Trophoblast cell (in vitro differentiated cells and primary cell): Measurements from ENCODE around the gene TSSC4.

Experiments
- DNase-seq, 2 donors: peaks; one replicate each; pipeline ENCODE4 v3.0.0-alpha.2; 2016
- H2AFZ ChIP-seq: 2 replicates; pipeline ENCODE4 v1.6.1; 2013; ENCODE audit warnings: low read length, moderate library complexity, mild to moderate bottlenecking; ENCODE audit not compliant: insufficient read depth, poor library complexity
- H2AK5ac ChIP-seq: 2 replicates; pipeline ENCODE4 v1.6.1; 2013; ENCODE audit warnings: mild to moderate bottlenecking, low read length
- H2BK120ac ChIP-seq: 2 replicates; pipeline ENCODE4 v1.6.1; 2013; ENCODE audit warnings: low read length, mild to moderate bottlenecking, moderate library complexity; ENCODE audit not compliant: insufficient read depth, poor library complexity
- H2BK12ac ChIP-seq: 2 replicates; pipeline ENCODE4 v1.6.1; 2013; ENCODE audit warnings: mild to moderate bottlenecking, low read length, moderate library complexity
- H2BK5ac ChIP-seq: 2 replicates; pipeline ENCODE4 v1.6.1; 2013; ENCODE audit warnings: low read length, low read depth, moderate library complexity, mild to moderate bottlenecking; ENCODE audit not compliant: poor library complexity
- H3K14ac ChIP-seq: 2 replicates; pipeline ENCODE4 v1.6.1; 2013; ENCODE audit warnings: mild to moderate bottlenecking, low read length
- H3K18ac ChIP-seq: 2 replicates; pipeline ENCODE4 v1.6.1; 2013; ENCODE audit warnings: mild to moderate bottlenecking, low read length
- H3K23ac ChIP-seq: 2 replicates; pipeline ENCODE4 v1.6.1; 2013; ENCODE audit warnings: low read length
- H3K27ac ChIP-seq: 2 replicates; pipeline ENCODE4 v1.5.1; 2013; ENCODE audit warnings: low read depth, mild to moderate bottlenecking, inconsistent platforms, low read length, moderate library complexity
- H3K27me3 ChIP-seq: 2 replicates; pipeline ENCODE4 v1.6.1; 2013; ENCODE audit warnings: inconsistent platforms, mild to moderate bottlenecking, low read length, moderate library complexity; ENCODE audit not compliant: insufficient read depth
- H3K36me3 ChIP-seq, 2 experiments: 1 replicate in 1 of 2; 2 replicates in 1 of 2; pipeline ENCODE4 v1.6.1; 2013; ENCODE audit warnings: low read length in 2 of 2, mild to moderate bottlenecking in 2 of 2, moderate library complexity in 1 of 2; ENCODE audit not compliant: insufficient read depth in 2 of 2, control insufficient read depth in 1 of 2
- H3K4ac ChIP-seq: 2 replicates; pipeline ENCODE4 v1.6.1; 2013; ENCODE audit warnings: low read depth, mild to moderate bottlenecking, low read length, moderate library complexity
- H3K4me1 ChIP-seq, 2 experiments: 1 replicate in 1 of 2; 2 replicates in 1 of 2; pipeline ENCODE4 v1.6.1; 2013; ENCODE audit warnings: low read length in 2 of 2, mild to moderate bottlenecking in 2 of 2, moderate library complexity in 1 of 2; ENCODE audit not compliant: insufficient read depth in 2 of 2, control insufficient read depth in 1 of 2
- H3K4me2 ChIP-seq: 2 replicates; pipeline ENCODE4 v1.6.1; 2013; ENCODE audit warnings: inconsistent platforms, mild to moderate bottlenecking, low read length, moderate library complexity
- H3K4me3 ChIP-seq: 2 replicates; pipeline ENCODE4 v1.5.1; 2013; ENCODE audit warnings: mild to moderate bottlenecking, low read depth, low read length, inconsistent platforms
- H3K79me1 ChIP-seq: one replicate; pipeline ENCODE4 v1.6.1; 2013; ENCODE audit warnings: low read length
- H3K79me2 ChIP-seq: 2 replicates; pipeline ENCODE4 v1.6.1; 2013; ENCODE audit warnings: low read length, mild to moderate bottlenecking; ENCODE audit not compliant: control insufficient read depth, insufficient read depth, poor library complexity
- H3K9ac ChIP-seq: 2 replicates; pipeline ENCODE4 v1.6.1; 2013; ENCODE audit warnings: mild to moderate bottlenecking, low read length
- H3K9me3 ChIP-seq: 2 replicates; pipeline ENCODE4 v1.6.1; 2013; ENCODE audit warnings: low read depth, mild to moderate bottlenecking, control low read depth, inconsistent platforms, low read length; ENCODE audit not compliant: insufficient read depth
- H4K12ac ChIP-seq: 2 replicates; pipeline ENCODE4 v1.6.1; 2013; ENCODE audit warnings: low read depth, mild to moderate bottlenecking, low read length, moderate library complexity
- H4K8ac ChIP-seq: 2 replicates; pipeline ENCODE4 v1.6.1; 2013; ENCODE audit warnings: low read depth, mild to moderate bottlenecking, low read length, moderate library complexity
- H4K91ac ChIP-seq: one replicate; pipeline ENCODE4 v1.6.1; 2013; ENCODE audit warnings: low read depth, mild to moderate bottlenecking, low read length, moderate library complexity
- WGBS: extraction: QIAGEN DNeasy Blood & Tissue Kit; methylation state at CpG from one replicate; pipeline ENCODE4 v1.1.7; 2013; ENCODE audit warnings: missing lambda C conversion rate; ENCODE audit not compliant: insufficient read length, insufficient coverage; ENCODE audit errors: extremely low coverage; 5-methylcytosine and 5-hydroxymethylcytosine counted together

Gene TSSC4

DNA sequence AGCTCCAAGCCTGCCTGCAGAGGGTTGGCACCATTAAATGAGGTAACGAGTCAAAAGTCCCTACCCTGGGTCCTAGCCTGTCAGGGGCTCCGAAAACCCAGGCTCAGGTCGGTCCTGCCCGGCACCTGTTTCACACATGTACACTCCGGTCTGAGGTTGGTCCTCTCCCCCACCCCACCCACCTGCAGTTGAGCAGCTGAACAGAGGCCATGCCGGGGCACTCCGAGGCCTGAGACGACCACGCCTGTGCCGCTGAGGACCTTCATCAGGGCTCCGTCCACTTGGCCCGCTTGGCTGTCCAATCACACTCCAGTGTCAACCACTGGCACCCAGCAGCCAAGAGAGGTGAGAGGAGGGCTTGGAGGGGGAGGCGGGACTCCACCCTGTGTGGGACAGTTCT lies 1.6 kb downstream of the TSSC4 start:
- Histone ChIP-seq H4K8ac (no peak overlapping the region), H3K18ac (no peak overlapping the region), H3K4me3 (no peak overlapping the region), H2AFZ (no peak overlapping the region), H3K27ac (no peak overlapping the region), H3K79me1 (peaks cover 11% of the 10 kb centered on the region), H3K4me1 (peaks cover 12 to 16% of the 10 kb centered on the region in 2 experiments), H3K4ac (no peak overlapping the region), H3K36me3 (peaks cover 26 to 30% of the 10 kb centered on the region in 2 experiments), H2AK5ac (no peak overlapping the region), H3K9ac (no peak overlapping the region), H2BK120ac (no peak overlapping the region), H2BK12ac (no peak overlapping the region), H2BK5ac (no peak overlapping the region), H4K91ac (no peak overlapping the region), H3K14ac (no peak overlapping the region), H3K79me2 (peaks cover 10% of the 10 kb centered on the region), H3K4me2 (peak overlapping the region; percentile 94), H3K27me3 (no peaks in the 10 kb centered on the region), H4K12ac (no peak overlapping the region), H3K23ac (no peak overlapping the region), H3K9me3 (no peaks in the 10 kb centered on the region)
- DNase-seq, result no peak
- WGBS, result no CpG with 5 or more reads among the region's 13 CpGs

DNA sequence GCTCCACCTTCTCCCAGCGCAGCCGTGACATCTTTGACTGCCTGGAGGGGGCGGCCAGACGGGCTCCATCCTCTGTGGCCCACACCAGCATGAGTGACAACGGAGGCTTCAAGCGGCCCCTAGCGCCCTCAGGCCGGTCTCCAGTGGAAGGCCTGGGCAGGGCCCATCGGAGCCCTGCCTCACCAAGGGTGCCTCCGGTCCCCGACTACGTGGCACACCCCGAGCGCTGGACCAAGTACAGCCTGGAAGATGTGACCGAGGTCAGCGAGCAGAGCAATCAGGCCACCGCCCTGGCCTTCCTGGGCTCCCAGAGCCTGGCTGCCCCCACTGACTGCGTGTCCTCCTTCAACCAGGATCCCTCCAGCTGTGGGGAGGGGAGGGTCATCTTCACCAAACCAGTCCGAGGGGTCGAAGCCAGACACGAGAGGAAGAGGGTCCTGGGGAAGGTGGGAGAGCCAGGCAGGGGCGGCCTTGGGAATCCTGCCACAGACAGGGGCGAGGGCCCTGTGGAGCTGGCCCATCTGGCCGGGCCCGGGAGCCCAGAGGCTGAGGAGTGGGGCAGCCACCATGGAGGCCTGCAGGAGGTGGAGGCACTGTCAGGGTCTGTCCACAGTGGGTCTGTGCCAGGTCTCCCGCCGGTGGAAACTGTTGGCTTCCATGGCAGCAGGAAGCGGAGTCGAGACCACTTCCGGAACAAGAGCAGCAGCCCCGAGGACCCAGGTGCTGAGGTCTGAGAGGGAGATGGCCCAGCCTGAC lies 2.5 kb downstream of the TSSC4 start:
- Histone ChIP-seq H2BK12ac (no peak overlapping the region), H3K4ac (no peak overlapping the region), H2BK120ac (no peak overlapping the region), H4K8ac (no peak overlapping the region), H3K14ac (no peak overlapping the region), H4K91ac (no peak overlapping the region), H3K79me1 (peaks cover 11% of the 10 kb centered on the region), H3K23ac (no peak overlapping the region), H2BK5ac (no peak overlapping the region), H3K4me1 (peaks cover 12 to 16% of the 10 kb centered on the region in 2 experiments), H4K12ac (no peak overlapping the region), H3K27me3 (no peaks in the 10 kb centered on the region), H3K9ac (no peak overlapping the region), H2AK5ac (no peak overlapping the region), H3K36me3 (peaks cover 24 to 28% of the 10 kb centered on the region in 2 experiments), H3K4me3 (no peak overlapping the region), H3K79me2 (peaks cover 10% of the 10 kb centered on the region), H3K4me2 (no peak overlapping the region), H3K18ac (no peak overlapping the region), H3K27ac (no peak overlapping the region), H3K9me3 (no peaks in the 10 kb centered on the region), H2AFZ (no peak overlapping the region)
- DNase-seq, result no peak
- WGBS, result no CpG with 5 or more reads among the region's 31 CpGs

DNA sequence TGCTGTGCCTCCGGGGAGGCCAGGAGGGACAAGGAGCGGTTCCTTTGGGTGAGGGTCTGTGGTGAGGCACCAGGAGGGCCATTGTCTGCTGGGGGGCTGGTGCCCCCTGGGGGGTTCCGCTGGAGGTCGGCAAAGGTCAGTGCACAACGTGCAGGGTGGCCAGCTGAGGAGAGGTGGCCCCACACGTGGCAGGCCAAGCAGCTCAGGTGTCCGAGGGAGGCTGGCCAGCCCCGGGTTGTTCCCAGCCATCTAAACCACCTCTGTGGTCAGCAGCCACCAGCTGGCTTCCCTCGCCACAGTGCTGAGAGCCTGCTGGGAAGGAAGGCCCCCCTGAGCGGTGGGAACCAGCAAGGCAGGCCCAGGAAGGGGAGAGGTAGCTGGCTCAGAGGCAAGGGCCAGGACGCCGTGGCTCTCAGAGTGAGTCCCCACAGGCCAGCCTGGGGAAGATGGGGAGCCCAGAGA lies 4.2 kb downstream of the TSSC4 start:
- Histone ChIP-seq H3K27ac (no peak overlapping the region), H2BK5ac (no peak overlapping the region), H3K23ac (no peak overlapping the region), H2BK12ac (no peak overlapping the region), H3K79me2 (peaks cover 10% of the 10 kb centered on the region), H3K4ac (no peak overlapping the region), H3K9me3 (no peaks in the 10 kb centered on the region), H4K12ac (peak overlapping the region; percentile 33), H4K91ac (no peak overlapping the region), H2AK5ac (no peak overlapping the region), H3K4me2 (no peak overlapping the region), H3K27me3 (no peaks in the 10 kb centered on the region), H3K18ac (no peak overlapping the region), H3K79me1 (peaks cover 8% of the 10 kb centered on the region), H2BK120ac (no peak overlapping the region), H3K14ac (no peak overlapping the region), H3K4me3 (no peak overlapping the region), H3K9ac (no peak overlapping the region), H3K4me1 (peaks cover 8 to 10% of the 10 kb centered on the region in 2 experiments), H2AFZ (no peak overlapping the region), H4K8ac (no peak overlapping the region), H3K36me3 (peaks cover 21% of the 10 kb centered on the region in 2 experiments)
- DNase-seq, result no peak
- WGBS, result no CpG with 5 or more reads among the region's 12 CpGs

DNA sequence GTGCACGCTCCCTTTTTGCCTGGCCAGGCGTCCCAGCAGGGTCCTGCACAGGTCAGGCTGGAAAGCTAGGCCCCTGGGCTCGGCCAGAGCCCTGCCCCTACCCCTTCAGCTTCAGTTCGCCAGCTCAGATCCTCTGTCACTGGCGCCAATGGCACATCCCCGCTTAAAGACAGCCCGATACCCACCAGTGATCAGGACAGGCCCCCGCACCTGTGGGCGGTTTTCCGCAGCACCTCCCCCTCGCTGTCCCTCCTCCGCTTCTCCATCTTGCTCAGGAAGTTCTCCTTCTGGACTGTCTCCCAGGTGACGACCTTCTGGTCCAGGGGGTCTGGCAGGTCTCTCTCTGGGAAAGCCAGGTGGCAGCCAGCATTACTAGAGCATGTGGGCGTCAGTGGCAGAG lies 5.9 kb downstream of the TSSC4 start:
- no peaks in the 10 kb centered on the region for H3K79me2 ChIP-seq
- no peak overlapping the region for H2BK5ac ChIP-seq
- no peak overlapping the region for H2AFZ ChIP-seq
- no peak overlapping the region for H3K9ac ChIP-seq
- no peak overlapping the region for H3K4ac ChIP-seq
- no peak overlapping the region for H2BK12ac ChIP-seq
- peaks cover 4 to 5% of the 10 kb centered on the region in 2 experiments for H3K4me1 ChIP-seq
- no peak for DNase-seq
- H3K9me3 ChIP-seq, result no peaks in the 10 kb centered on the region
- H3K18ac ChIP-seq, result no peak overlapping the region
- H3K4me3 ChIP-seq, result no peak overlapping the region
- H4K12ac ChIP-seq, result no peak overlapping the region
- no peaks in the 10 kb centered on the region for H3K27me3 ChIP-seq
- H3K23ac ChIP-seq, result no peak overlapping the region
- H3K4me2 ChIP-seq, result no peak overlapping the region
- H3K36me3 ChIP-seq, result peaks cover 21% of the 10 kb centered on the region in 2 experiments
- no CpG with 5 or more reads among the region's 14 CpGs for WGBS
- H4K91ac ChIP-seq, result no peak overlapping the region
- H4K8ac ChIP-seq, result no peak overlapping the region
- no peak overlapping the region for H3K14ac ChIP-seq
- H3K27ac ChIP-seq, result no peak overlapping the region
- no peak overlapping the region for H2BK120ac ChIP-seq
- H3K79me1 ChIP-seq, result no peaks in the 10 kb centered on the region
- no peak overlapping the region for H2AK5ac ChIP-seq
